HepG2 (cell line): Measurements from ENCODE around the gene CRHR1. TPM values are rescaled to one million over a fixed set of nuclear protein-coding genes. Genes with fewer than 3 reads are reported as not detected.

ENCODE experiments used
- ATAC-seq: fragments of 200-7000 bp; cut with Tn5 transposase; 3 replicates; pipeline ENCODE4 v1.9.1; 2020; ENCODE audit warnings: mild to moderate bottlenecking, moderate library complexity
- BruUV-seq: library from RNA; stranded (reverse); fragments of 400-500 nt; replicated peaks from 2 replicates; lab custom pipeline; 2021; lab: Mats Ljungman, UMichigan
- CTCF ChIA-PET: fragments of 300-600 bp; formaldehyde crosslinking; extraction: SDS; loops from one replicate; lab custom pipeline; 2021; ENCODE audit warnings: low total read pairs, inconsistent platforms, low intra/inter-chr PET ratio; lab: Yijun Ruan, JAX
- POLR2A ChIA-PET: fragments of 350-600 bp; sonication (Branson Sonifier 250); formaldehyde crosslinking; loops from one replicate; lab custom pipeline; 2020; ENCODE audit warnings: antibody characterized with exemption, inconsistent platforms; lab: Yijun Ruan, JAX
- DNase-seq: peaks from one replicate; pipeline ENCODE4 v3.0.0-alpha.2; 2015; ENCODE audit warnings: low spot score
- FAIRE-seq: peaks from 3 replicates; lab custom pipeline; 2011; peaks lifted over from hg19 to GRCh38; lab: Jason Lieb, UNC
- H2AFZ ChIP-seq: one replicate; pipeline ENCODE4 v1.6.1; 2011; ENCODE audit warnings: low read length, inconsistent platforms
- H3K27ac ChIP-seq: fragments of 300-600 bp; 3 replicates; pipeline ENCODE4 v1.8.0; 2011; ENCODE audit warnings: mixed run types, mild to moderate bottlenecking, mixed read lengths, low read length, inconsistent platforms; ENCODE audit not compliant: insufficient read depth; ENCODE audit errors: extremely low read length
- H3K27me3 ChIP-seq, 2 experiments: fragments of 200-600 bp in 1 of 2; 2 replicates in 1 of 2; 3 replicates in 1 of 2; pipeline versions ENCODE4 v1.6.0 to v1.8.0; 2011; ENCODE audit warnings: low read length in 2 of 2, mild to moderate bottlenecking in 2 of 2, moderate library complexity in 2 of 2, inconsistent platforms in 1 of 2; ENCODE audit not compliant: insufficient read depth in 2 of 2, control insufficient read depth in 1 of 2
- H3K36me3 ChIP-seq, 2 experiments: fragments of 200-600 bp in 1 of 2; replicated peaks in 1 of 2; 2 replicates in 1 of 2; 3 replicates in 1 of 2; pipeline versions ENCODE4 v1.5.1 to v1.8.0; 2011; ENCODE audit warnings: low read length in 2 of 2, inconsistent platforms in 1 of 2; ENCODE audit not compliant: insufficient read depth in 2 of 2, control insufficient read depth in 1 of 2
- H3K4me1 ChIP-seq: 2 replicates; pipeline ENCODE4 v1.5.1; 2012; ENCODE audit warnings: low read length, inconsistent platforms; ENCODE audit not compliant: insufficient read depth
- H3K4me2 ChIP-seq: 2 replicates; pipeline ENCODE4 v1.6.0; 2011; ENCODE audit warnings: low read depth, low read length, inconsistent platforms
- H3K4me3 ChIP-seq, 3 experiments: fragments of 200-600 bp in 1 of 3; sonication (generic), shearing (Covaris generic) in 1 of 3; replicated peaks in 1 of 3; 2 replicates each; pipeline ENCODE4 v1.5.1; 2011 to 2016; ENCODE audit warnings: low read length in 3 of 3, inconsistent platforms in 2 of 3, low read depth in 2 of 3, mild to moderate bottlenecking in 2 of 3, control low read depth in 1 of 3, mixed read lengths in 1 of 3; ENCODE audit not compliant: insufficient read depth in 1 of 3
- H3K79me2 ChIP-seq: one replicate; pipeline ENCODE4 v1.6.1; 2011; ENCODE audit warnings: low read length, inconsistent platforms; ENCODE audit not compliant: insufficient read depth
- H3K9ac ChIP-seq: 2 replicates; pipeline ENCODE4 v1.6.0; 2011; ENCODE audit warnings: mild to moderate bottlenecking, low read depth, low read length, inconsistent platforms; ENCODE audit not compliant: insufficient read depth
- H3K9me3 ChIP-seq: 2 replicates; pipeline ENCODE4 v1.5.1; 2012; ENCODE audit warnings: mild to moderate bottlenecking, low read length
- H4K20me1 ChIP-seq: 2 replicates; pipeline ENCODE4 v1.6.0; 2011; ENCODE audit warnings: inconsistent platforms, mild to moderate bottlenecking, low read length, moderate library complexity; ENCODE audit not compliant: insufficient read depth
- ATRX ChIP-seq: sonication (generic); formaldehyde crosslinking; IDR thresholded peaks from 2 replicates; pipeline ENCODE4 v1.4.0; 2020; ENCODE audit warnings: missing genetic modification reagents, borderline replicate concordance
- MAF1 ChIP-seq: sonication (generic); formaldehyde crosslinking; IDR thresholded peaks from 2 replicates; pipeline ENCODE4 v1.5.0; 2020; ENCODE audit warnings: missing genetic modification reagents, borderline replicate concordance
- MNT ChIP-seq: fragments of 450-650 bp; IDR thresholded peaks from 2 replicates; pipeline ENCODE4 v1.6.1; 2016
- MXI1 ChIP-seq: IDR thresholded peaks from 3 replicates; pipeline ENCODE4 v1.6.1; 2012; ENCODE audit warnings: low read depth, low read length, inconsistent platforms, borderline replicate concordance
- SMYD3 ChIP-seq: sonication (generic); formaldehyde crosslinking; IDR thresholded peaks from 2 replicates; pipeline ENCODE4 v1.8.1; 2023; ENCODE audit warnings: mild to moderate bottlenecking, missing genetic modification reagents
- SUZ12 ChIP-seq: fragments of 150-350 bp; IDR thresholded peaks from 2 replicates; pipeline ENCODE4 v1.6.1; 2014; ENCODE audit warnings: low read depth, low read length
- TARDBP ChIP-seq: sonication (generic); formaldehyde crosslinking; IDR thresholded peaks from 2 replicates; pipeline ENCODE4 v1.8.0; 2022; ENCODE audit warnings: mild to moderate bottlenecking, missing genetic modification reagents
- ZBTB33 ChIP-seq: sonication (generic); formaldehyde crosslinking; IDR thresholded peaks from 2 replicates; pipeline ENCODE4 v1.4.0; 2020; ENCODE audit warnings: missing genetic modification reagents
- ZNF280D ChIP-seq: sonication (generic); formaldehyde crosslinking; IDR thresholded peaks from 2 replicates; pipeline ENCODE4 v1.5.1; 2020; ENCODE audit warnings: mild to moderate bottlenecking, missing genetic modification reagents
- ZNF704 ChIP-seq: sonication (generic); formaldehyde crosslinking; IDR thresholded peaks from 2 replicates; pipeline ENCODE4 v1.8.1; 2023; ENCODE audit warnings: mild to moderate bottlenecking, inconsistent platforms, moderate library complexity, missing genetic modification reagents, borderline replicate concordance
- WGBS: methylation state at CpG from one replicate; pipeline ENCODE4 v1.1.6; 2017; ENCODE audit warnings: low lambda C conversion rate; 5-methylcytosine and 5-hydroxymethylcytosine counted together
- in situ Hi-C: cut with HindIII; loops from 2 replicates; pipeline ENCODE4 v1.10.0; 2017; ENCODE audit warnings: low pct_unique_long_range_greater_than_20kb; ENCODE audit not compliant: extremely low pct_ligation_motif_present
- intact Hi-C: fragments of 100-400 bp; cut with micrococcal nuclease; formaldehyde crosslinking; loops from one replicate; pipeline ENCODE4 v1.10.0; 2022; ENCODE audit not compliant: unreplicated experiment
- polyA plus RNA-seq, 8 experiments: library from polyadenylated mRNA; depleted of rRNA in 3 of 8; stranded (reverse) in 7 of 8; unstranded in 1 of 8; fragments of >200 nt; fragmentation: Illumina TruSeq in 4 of 8; extraction: Trizol in 4 of 8; gene quantifications; 2 replicates each; pipeline versions ENCODE4 v1.2.1 to v1.2.3, GENCODE V29; 2011 to 2016; ENCODE audit warnings: low read depth in 4 of 8, missing spikeins in 1 of 8, mixed read lengths in 1 of 8; ENCODE audit not compliant: insufficient read depth in 1 of 8
- total RNA-seq, 5 experiments: library from RNA; depleted of rRNA; stranded (reverse); fragments of >200 nt; fragmentation: Illumina TruSeq; extraction: Trizol; gene quantifications; 2 replicates each; pipeline ENCODE4 v1.2.3, GENCODE V29; 2016; ENCODE audit warnings: low read depth in 1 of 5

CRHR1 gene
- total and polyA plus RNA-seq, 2 of the 13 experiments (the other 11 are each of a cell fraction or from before 2014, with no cell fraction given): not detected

GRCh38 chr17:45792995-45793755 is 9.1 kb downstream of the CRHR1 start (continued):
- TF ChIP-seq ZNF704 (CRISPR knock-in tag): no peak
- no peak for TF ChIP-seq SMYD3 (CRISPR knock-in tag)
- no peak for TF ChIP-seq TARDBP (CRISPR knock-in tag)
- TF ChIP-seq ATRX (CRISPR knock-in tag): no peak
- TF ChIP-seq MXI1: no peak
- no peak for TF ChIP-seq ZBTB33 (CRISPR knock-in tag)

- BruUV-seq: no TSS peak
- in situ Hi-C loops (no loop called here), intact Hi-C loops (no loop called here)
- no peak for ATAC-seq
- Histone ChIP-seq H3K4me2 (no peak overlapping the region), H3K27me3 (peaks cover 21 to 77% of the 10 kb centered on the region in 2 experiments), H3K4me1 (no peaks in the 10 kb centered on the region), H4K20me1 (no peaks in the 10 kb centered on the region), H3K36me3 (no peaks in the 10 kb centered on the region), H3K27ac (no peak overlapping the region), H3K9me3 (no peaks in the 10 kb centered on the region), H3K4me3 (no peak overlapping the region), H3K79me2 (no peaks in the 10 kb centered on the region), H2AFZ (no peak overlapping the region)
- no peak for DNase-seq
- FAIRE-seq: no peak
- CTCF ChIA-PET: no interaction called here
- TF ChIP-seq MAF1 (CRISPR knock-in tag) (no peak), SUZ12 (no peak), MNT (peak; percentile 32; the same call in 1 of the 2 replicates), ZBTB33 (CRISPR knock-in tag) (no peak), ZNF280D (no peak)
- TF ChIP-seq, all 625 proteins: peak for 1
- POLR2A ChIA-PET: no interaction called here
- WGBS: 23% methylated on average over 8 of the region's 8 CpGs
- H3K9ac ChIP-seq: no peak overlapping the region
These were observed 9.9 kb downstream of the CRHR1 start for GRCh38 chr17:45793999-45794540.
